Activated naive CD4-positive, alpha-beta T cell treated with anti-CD3 and anti-CD28 coated beads, Interleukin-2, amount 50 U/mL, for 24 hours (primary cell): Measurements from ENCODE around the gene DPP8.
A peak's percentile ranks its signal among the peaks of the same experiment; 100 is the strongest.

Source experiments
- H3K27ac Mint-ChIP-seq: one replicate; pipeline ENCODE4 v1.8.0; 2021; ENCODE audit warnings: mild to moderate bottlenecking, mixed read lengths
- H3K27me3 Mint-ChIP-seq: one replicate; pipeline ENCODE4 v1.8.0; 2021; ENCODE audit warnings: mixed read lengths
- H3K36me3 Mint-ChIP-seq: one replicate; pipeline ENCODE4 v1.8.0; 2021; ENCODE audit warnings: mixed read lengths
- H3K4me1 Mint-ChIP-seq: one replicate; pipeline ENCODE4 v1.8.0; 2021; ENCODE audit warnings: mixed read lengths
- H3K4me3 Mint-ChIP-seq: one replicate; pipeline ENCODE4 v1.8.0; 2021; ENCODE audit warnings: mild to moderate bottlenecking, mixed read lengths
- H3K9me3 Mint-ChIP-seq: one replicate; pipeline ENCODE4 v1.8.0; 2021; ENCODE audit warnings: mixed read lengths

DPP8 gene

DNA sequence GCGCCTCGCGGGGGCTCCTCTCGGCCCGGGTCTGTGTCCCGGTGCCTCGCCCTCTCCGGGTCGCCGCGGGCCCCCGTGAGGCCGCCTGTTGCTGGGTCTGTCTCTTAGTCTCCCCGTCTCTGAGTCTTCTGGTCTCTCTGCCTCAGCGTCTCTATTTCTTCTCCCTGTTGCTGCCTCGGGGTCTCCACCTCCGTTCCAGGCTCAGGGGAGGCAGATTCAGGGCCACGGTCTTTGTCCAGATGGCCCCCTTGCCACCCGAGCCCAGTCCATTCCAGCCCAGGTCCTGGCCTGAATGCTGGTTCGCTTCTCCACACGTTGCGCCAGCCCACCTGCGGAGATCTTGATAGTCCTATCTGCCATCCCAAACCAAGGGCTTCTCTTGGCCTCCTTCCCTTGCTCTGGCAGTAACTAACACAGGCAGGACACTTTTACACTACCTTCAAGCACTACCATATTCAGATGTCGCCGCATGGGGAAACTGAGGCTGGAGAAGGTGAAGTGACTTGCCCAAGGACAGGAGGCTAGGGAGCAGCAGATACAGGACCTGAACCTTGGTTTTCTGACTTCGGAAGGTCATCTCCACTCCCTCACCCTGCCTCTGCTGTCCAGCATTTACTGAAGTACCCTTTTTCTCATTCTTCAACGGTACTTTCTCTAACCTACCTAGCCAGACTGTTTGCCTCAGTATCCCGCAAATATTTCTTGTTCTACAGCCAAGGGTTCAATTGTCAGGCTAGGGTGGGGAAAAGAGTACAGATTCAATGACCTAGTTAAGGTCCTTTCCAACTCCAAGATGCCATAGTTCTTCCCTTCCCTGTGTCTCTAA, 94.1 kb downstream of the DPP8 start:
- H3K27ac Mint-ChIP-seq: no peak overlapping the region
- H3K36me3 Mint-ChIP-seq: peaks cover 2% of the 10 kb centered on the region
- H3K4me3 Mint-ChIP-seq: peak overlapping the region; percentile 89
- H3K27me3 Mint-ChIP-seq: peaks cover 35% of the 10 kb centered on the region
- H3K9me3 Mint-ChIP-seq: no peaks in the 10 kb centered on the region
- peaks cover 23% of the 10 kb centered on the region for H3K4me1 Mint-ChIP-seq

- Mint-ChIP-seq H3K9me3 (no peaks in the 10 kb centered on the region), H3K27me3 (peaks cover 41% of the 10 kb centered on the region), H3K36me3 (peaks cover 2% of the 10 kb centered on the region), H3K4me3 (peak overlapping the region; percentile 90), H3K27ac (no peak overlapping the region), H3K4me1 (peaks cover 23% of the 10 kb centered on the region)
Measured at GRCh38 chr15:65421360-65422215, 95.9 kb downstream of the DPP8 start.

DNA sequence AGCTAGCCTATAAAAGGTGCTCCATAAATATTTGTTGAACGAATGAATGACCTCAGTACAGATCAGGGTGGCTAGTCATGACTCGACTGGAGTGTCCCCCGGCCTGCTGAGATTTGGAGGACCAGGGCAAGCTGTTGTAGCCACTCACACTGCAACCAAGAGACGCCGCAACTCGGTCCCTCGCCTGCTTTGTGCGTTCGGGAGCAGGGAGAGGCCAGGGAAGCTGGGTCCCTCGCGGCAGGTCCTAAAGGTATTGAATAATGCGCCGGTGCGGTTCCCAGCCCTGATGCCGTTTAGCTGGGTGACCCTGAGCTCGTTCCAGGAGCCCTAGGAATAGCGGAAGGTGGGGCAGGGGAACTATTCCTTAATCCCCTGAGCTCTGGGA, 96.5 kb downstream of the DPP8 start:
- no peak overlapping the region for H3K27ac Mint-ChIP-seq
- peaks cover 2% of the 10 kb centered on the region for H3K36me3 Mint-ChIP-seq
- H3K4me3 Mint-ChIP-seq: peak overlapping the region; percentile 3
- peaks cover 23% of the 10 kb centered on the region for H3K4me1 Mint-ChIP-seq
- peaks cover 41% of the 10 kb centered on the region for H3K27me3 Mint-ChIP-seq
- no peaks in the 10 kb centered on the region for H3K9me3 Mint-ChIP-seq

- H3K36me3 Mint-ChIP-seq: peaks cover 2% of the 10 kb centered on the region
- peaks cover 17% of the 10 kb centered on the region for H3K4me1 Mint-ChIP-seq
- peaks cover 28% of the 10 kb centered on the region for H3K27me3 Mint-ChIP-seq
- no peak overlapping the region for H3K27ac Mint-ChIP-seq
- H3K4me3 Mint-ChIP-seq: no peak overlapping the region
- no peaks in the 10 kb centered on the region for H3K9me3 Mint-ChIP-seq
Measured at GRCh38 chr15:65418596-65418995, 98.9 kb downstream of the DPP8 start.

GRCh38 chr15:65416845-65417416, 100.6 kb downstream of the DPP8 start:
- H3K4me3 Mint-ChIP-seq: no peak overlapping the region
- H3K36me3 Mint-ChIP-seq: no peaks in the 10 kb centered on the region
- H3K9me3 Mint-ChIP-seq: no peaks in the 10 kb centered on the region
- no peak overlapping the region for H3K27ac Mint-ChIP-seq
- peaks cover 19% of the 10 kb centered on the region for H3K27me3 Mint-ChIP-seq
- peaks cover 6% of the 10 kb centered on the region for H3K4me1 Mint-ChIP-seq

DNA sequence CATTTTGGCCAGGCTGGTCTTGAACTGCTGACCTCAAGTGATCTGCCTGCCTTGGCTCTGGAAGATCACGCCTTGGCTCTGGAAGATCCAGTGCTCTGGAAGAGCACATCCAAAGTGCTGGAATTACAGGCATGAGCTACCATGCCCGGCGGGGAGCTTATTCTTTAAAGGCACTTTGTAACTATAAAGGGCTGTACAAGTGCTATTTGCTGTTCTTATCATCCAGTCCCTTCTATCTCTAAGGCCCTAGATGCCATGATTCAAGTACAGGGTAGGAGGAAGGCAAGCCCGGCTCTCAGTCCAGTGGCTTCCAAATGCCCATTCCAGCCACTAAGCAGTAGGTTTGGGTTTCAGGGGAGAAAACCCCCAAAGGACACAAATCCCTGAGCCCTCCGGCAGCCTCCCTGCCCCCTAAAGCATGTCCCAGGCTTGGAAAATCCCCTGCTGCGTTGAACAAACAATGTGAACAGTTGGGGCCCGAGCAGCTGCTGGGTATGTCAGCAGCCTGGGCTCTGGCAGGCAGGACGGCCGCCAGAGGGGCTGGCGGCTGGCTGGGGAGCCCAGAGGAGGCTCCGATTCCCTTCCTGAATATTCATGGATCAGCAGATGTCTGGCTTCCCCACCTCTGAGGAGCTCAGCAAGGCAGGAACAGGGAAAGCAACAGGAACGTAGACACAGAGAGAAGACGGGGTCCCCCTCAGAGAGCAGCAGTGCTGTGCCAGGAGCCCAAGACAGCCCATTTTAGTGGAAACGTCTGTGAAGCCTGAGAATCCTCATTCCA, 102.5 kb downstream of the DPP8 start:
- H3K27me3 Mint-ChIP-seq: peaks cover 13% of the 10 kb centered on the region
- no peaks in the 10 kb centered on the region for H3K9me3 Mint-ChIP-seq
- H3K4me1 Mint-ChIP-seq: no peaks in the 10 kb centered on the region

GRCh38 chr15:65413760-65414144, 103.7 kb downstream of the DPP8 start:
- H3K4me1 Mint-ChIP-seq: no peaks in the 10 kb centered on the region
- no peaks in the 10 kb centered on the region for H3K9me3 Mint-ChIP-seq
- no peaks in the 10 kb centered on the region for H3K36me3 Mint-ChIP-seq
- no peak overlapping the region for H3K4me3 Mint-ChIP-seq
- H3K27ac Mint-ChIP-seq: no peak overlapping the region
- peaks cover 8% of the 10 kb centered on the region for H3K27me3 Mint-ChIP-seq

More for the DNA sequence above, 102.5 kb downstream of the DPP8 start:
- H3K36me3 Mint-ChIP-seq: no peaks in the 10 kb centered on the region
- H3K27ac Mint-ChIP-seq: no peak overlapping the region
- H3K4me3 Mint-ChIP-seq: no peak overlapping the region

- H3K27ac Mint-ChIP-seq: no peak overlapping the region
- H3K27me3 Mint-ChIP-seq: peaks cover 7% of the 10 kb centered on the region
Measured at GRCh38 chr15:65413051-65413759, 104.3 kb downstream of the DPP8 start.

GRCh38 chr15:65412556-65412955, 104.9 kb downstream of the DPP8 start:
- no peaks in the 10 kb centered on the region for H3K4me1 Mint-ChIP-seq
- H3K27me3 Mint-ChIP-seq: peaks cover 2% of the 10 kb centered on the region
- no peaks in the 10 kb centered on the region for H3K9me3 Mint-ChIP-seq
- H3K27ac Mint-ChIP-seq: no peak overlapping the region
- no peak overlapping the region for H3K4me3 Mint-ChIP-seq
- H3K36me3 Mint-ChIP-seq: no peaks in the 10 kb centered on the region

More at GRCh38 chr15:65413051-65413759, 104.3 kb downstream of the DPP8 start:
- no peak overlapping the region for H3K4me3 Mint-ChIP-seq
- no peaks in the 10 kb centered on the region for H3K4me1 Mint-ChIP-seq
- H3K9me3 Mint-ChIP-seq: no peaks in the 10 kb centered on the region
- H3K36me3 Mint-ChIP-seq: no peaks in the 10 kb centered on the region

GRCh38 chr15:65411465-65412071, 105.9 kb downstream of the DPP8 start:
- Mint-ChIP-seq H3K4me1 (no peaks in the 10 kb centered on the region), H3K9me3 (no peaks in the 10 kb centered on the region), H3K27me3 (peaks cover 2% of the 10 kb centered on the region), H3K36me3 (no peaks in the 10 kb centered on the region), H3K27ac (no peak overlapping the region), H3K4me3 (no peak overlapping the region)

GRCh38 chr15:65410972-65411371, 106.5 kb downstream of the DPP8 start:
- Mint-ChIP-seq H3K4me1 (no peaks in the 10 kb centered on the region), H3K4me3 (no peak overlapping the region), H3K27ac (no peak overlapping the region), H3K9me3 (no peaks in the 10 kb centered on the region), H3K36me3 (no peaks in the 10 kb centered on the region), H3K27me3 (peaks cover 4% of the 10 kb centered on the region)

- Mint-ChIP-seq H3K27ac (no peak overlapping the region), H3K4me3 (no peak overlapping the region), H3K4me1 (no peaks in the 10 kb centered on the region), H3K27me3 (peaks cover 4% of the 10 kb centered on the region), H3K9me3 (no peaks in the 10 kb centered on the region), H3K36me3 (no peaks in the 10 kb centered on the region)
Measured at GRCh38 chr15:65410036-65410435, 107.5 kb downstream of the DPP8 start.

GRCh38 chr15:65409036-65409631, 108.4 kb downstream of the DPP8 start:
- Mint-ChIP-seq H3K27ac (no peak overlapping the region), H3K9me3 (no peaks in the 10 kb centered on the region)

More at GRCh38 chr15:65409036-65409631, 108.4 kb downstream of the DPP8 start:
- H3K4me1 Mint-ChIP-seq: no peaks in the 10 kb centered on the region
- no peaks in the 10 kb centered on the region for H3K36me3 Mint-ChIP-seq
- H3K27me3 Mint-ChIP-seq: peaks cover 4% of the 10 kb centered on the region
- H3K4me3 Mint-ChIP-seq: no peak overlapping the region
